Uterus (tissue), 4 donors: ENCODE measurements around the gene SMCO3. TPM values are rescaled to one million over a fixed set of nuclear protein-coding genes. Genes with fewer than 3 reads are reported as not detected.

Source experiments
- DNase-seq, 2 donors: peaks; one replicate each; pipeline ENCODE4 v3.0.0-alpha.2; 2019 to 2020
- H3K27ac ChIP-seq, 2 donors: fragments of 200-600 bp; sonication (generic); 1 replicate in 1 of 2; 2 replicates in 1 of 2; pipeline ENCODE4 v1.5.1; 2016 to 2018
- H3K27me3 ChIP-seq, 2 donors: fragments of 200-600 bp; sonication (generic); one replicate each; pipeline ENCODE4 v1.5.1; 2018 to 2019; ENCODE audit warnings: control low read depth in 1 of 2
- H3K36me3 ChIP-seq, 2 donors: fragments of 200-600 bp; sonication (generic); one replicate each; pipeline ENCODE4 v1.5.1; 2019; ENCODE audit warnings: control low read depth in 1 of 2
- H3K4me1 ChIP-seq, 2 donors: fragments of 200-600 bp; sonication (generic); one replicate each; pipeline ENCODE4 v1.5.1; 2018 to 2019; ENCODE audit warnings: control low read depth in 1 of 2
- H3K4me3 ChIP-seq, 2 donors: fragments of 200-600 bp; sonication (generic); 1 replicate in 1 of 2; 2 replicates in 1 of 2; pipeline ENCODE4 v1.5.1; 2018 to 2019; ENCODE audit warnings: mild to moderate bottlenecking in 1 of 2
- H3K9me3 ChIP-seq, 2 donors: fragments of 200-600 bp; sonication (generic); one replicate each; pipeline ENCODE4 v1.5.1; 2019; ENCODE audit warnings: control low read depth in 1 of 2
- CTCF ChIP-seq, 4 experiments: fragments of 200-600 bp in 2 of 4; fragments of 450-650 bp in 2 of 4; sonication (generic) in 2 of 4; IDR thresholded peaks; one replicate each; pipeline ENCODE4 v1.5.1; 2016 to 2019; ENCODE audit warnings: antibody characterized with exemption in 4 of 4, mild to moderate bottlenecking in 2 of 4, moderate library complexity in 1 of 4
- POLR2A ChIP-seq, 2 donors: fragments of 450-650 bp; IDR thresholded peaks; one replicate each; pipeline ENCODE4 v1.6.1; 2016; ENCODE audit warnings: antibody characterized with exemption in 2 of 2, mild to moderate bottlenecking in 1 of 2, moderate library complexity in 1 of 2
- intact Hi-C: fragments of 100-400 bp; cut with DNase I; formaldehyde crosslinking; loops from one replicate; pipeline ENCODE4 v1.15.1; 2023; ENCODE audit warnings: low total_unique reads
- total RNA-seq, 4 donors: library from RNA; depleted of rRNA in 3 of 4; stranded (reverse); fragments of >200 nt in 3 of 4; gene quantifications; one replicate each; pipeline versions ENCODE4 v1.1.0 to v1.2.4, GENCODE V29; 2014 to 2023
- donor health status: DM: yes; HTN: yes; CAD: no.

SMCO3 gene
- total RNA-seq, 4 donors from 2014 or later = 2.9 TPM; not detected in 3

- TF ChIP-seq POLR2A (IDR thresholded peaks at IDR 0.05) (no peak), CTCF (IDR thresholded peaks at IDR 0.05) (no peak)
- intact Hi-C loops = no loop called here
- DNase-seq = no peak
- Histone ChIP-seq H3K27me3 (no peaks in the 10 kb centered on the region), H3K4me3 (no peak overlapping the region), H3K36me3 (no peaks in the 10 kb centered on the region), H3K9me3 (no peaks in the 10 kb centered on the region), H3K27ac (no peak overlapping the region), H3K4me1 (no peaks in the 10 kb centered on the region)
Observed at GRCh38 chr12:14833952-14834351, 20.0 kb upstream of the SMCO3 start.

GRCh38 chr12:14833336-14833735 lies 19.4 kb upstream of the SMCO3 start:
- DNase-seq = no peak
- no peaks in the 10 kb centered on the region for H3K27me3 ChIP-seq
- no peak overlapping the region for H3K27ac ChIP-seq
- intact Hi-C loops = no loop called here
- no peaks in the 10 kb centered on the region for H3K9me3 ChIP-seq
- no peaks in the 10 kb centered on the region for H3K4me1 ChIP-seq
- no peak overlapping the region for H3K4me3 ChIP-seq
- no peak for TF ChIP-seq CTCF (IDR thresholded peaks at IDR 0.05)
- no peaks in the 10 kb centered on the region for H3K36me3 ChIP-seq

- no peak for DNase-seq
- intact Hi-C loops = no loop called here
- H3K27ac ChIP-seq = no peak overlapping the region
- H3K27me3 ChIP-seq = no peaks in the 10 kb centered on the region
- H3K36me3 ChIP-seq = no peaks in the 10 kb centered on the region
- H3K9me3 ChIP-seq = no peaks in the 10 kb centered on the region
- H3K4me1 ChIP-seq = no peaks in the 10 kb centered on the region
- TF ChIP-seq POLR2A (IDR thresholded peaks at IDR 0.05) (no peak), CTCF (IDR thresholded peaks at IDR 0.05) (no peak)
- no peak overlapping the region for H3K4me3 ChIP-seq
Observed at GRCh38 chr12:14828892-14829291, 14.9 kb upstream of the SMCO3 start.

GRCh38 chr12:14827043-14827442 lies 13.1 kb upstream of the SMCO3 start:
- Histone ChIP-seq H3K27ac (peak overlapping the region; percentile 50 to 57), H3K9me3 (no peaks in the 10 kb centered on the region), H3K36me3 (no peaks in the 10 kb centered on the region), H3K4me3 (no peak overlapping the region), H3K27me3 (no peaks in the 10 kb centered on the region), H3K4me1 (no peaks in the 10 kb centered on the region)
- DNase-seq = no peak
- TF ChIP-seq POLR2A (IDR thresholded peaks at IDR 0.05) (no peak), CTCF (IDR thresholded peaks at IDR 0.05) (no peak)
- intact Hi-C loops = no loop called here

- Histone ChIP-seq H3K4me1 (no peaks in the 10 kb centered on the region), H3K9me3 (no peaks in the 10 kb centered on the region), H3K4me3 (no peak overlapping the region), H3K27me3 (no peaks in the 10 kb centered on the region), H3K36me3 (no peaks in the 10 kb centered on the region), H3K27ac (peak overlapping the region; percentile 50 to 57)
- TF ChIP-seq POLR2A (IDR thresholded peaks at IDR 0.05) = no peak
- no peak for TF ChIP-seq CTCF (IDR thresholded peaks at IDR 0.05)
- intact Hi-C loops = no loop called here
- DNase-seq = no peak
Observed at GRCh38 chr12:14826491-14826890, 12.5 kb upstream of the SMCO3 start.
